ENCODE data around the gene SENP6. TPM values are rescaled to one million over a fixed set of nuclear protein-coding genes. Genes with fewer than 3 reads are reported as not detected.

Gene SENP6
- total RNA-seq, 1 experiment from 2014 or later: 90.9 TPM

DNA sequence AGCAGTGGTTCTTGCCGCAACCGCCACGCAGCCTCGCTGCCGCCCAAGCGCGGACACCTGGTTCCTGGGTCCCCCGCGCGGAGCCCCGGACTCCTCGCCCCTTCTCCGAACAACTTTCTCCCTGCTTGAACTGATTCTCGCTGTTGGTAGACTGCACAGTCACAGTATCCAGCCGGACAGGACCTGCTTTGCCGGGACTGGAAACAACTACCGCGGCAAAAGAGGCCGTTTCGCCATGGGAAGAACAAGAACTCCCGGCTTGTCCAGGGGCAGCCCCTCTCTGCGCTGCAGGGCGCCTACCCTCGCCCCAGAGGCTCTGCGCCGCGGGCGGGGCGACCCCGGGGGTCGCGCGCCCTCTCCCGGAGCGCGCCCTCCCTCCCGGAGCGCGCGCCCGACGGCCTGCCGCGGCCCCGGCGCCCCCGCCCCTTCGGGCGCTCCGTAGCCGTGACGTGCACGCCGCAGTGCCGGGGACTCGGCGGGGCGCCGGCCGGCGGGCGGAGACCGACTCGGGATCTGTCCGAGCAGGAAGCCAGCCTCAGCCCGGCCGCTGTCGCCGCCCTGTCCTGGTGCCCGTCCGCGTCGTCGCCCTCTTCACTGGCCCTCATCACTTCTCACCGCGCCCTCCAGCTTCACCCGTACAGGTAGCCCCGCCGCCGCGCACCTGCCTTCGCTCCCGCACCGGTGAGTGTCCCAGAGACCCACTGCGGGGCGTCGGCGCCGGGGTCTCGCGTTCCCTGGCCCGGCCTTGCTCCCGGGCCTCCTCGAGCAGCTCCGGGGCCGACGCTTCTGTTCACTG lies 147.3 kb downstream of the SENP6 start, which contains the start of gene MYO6 (continued):
- TF ChIP-seq, protein P1, sequence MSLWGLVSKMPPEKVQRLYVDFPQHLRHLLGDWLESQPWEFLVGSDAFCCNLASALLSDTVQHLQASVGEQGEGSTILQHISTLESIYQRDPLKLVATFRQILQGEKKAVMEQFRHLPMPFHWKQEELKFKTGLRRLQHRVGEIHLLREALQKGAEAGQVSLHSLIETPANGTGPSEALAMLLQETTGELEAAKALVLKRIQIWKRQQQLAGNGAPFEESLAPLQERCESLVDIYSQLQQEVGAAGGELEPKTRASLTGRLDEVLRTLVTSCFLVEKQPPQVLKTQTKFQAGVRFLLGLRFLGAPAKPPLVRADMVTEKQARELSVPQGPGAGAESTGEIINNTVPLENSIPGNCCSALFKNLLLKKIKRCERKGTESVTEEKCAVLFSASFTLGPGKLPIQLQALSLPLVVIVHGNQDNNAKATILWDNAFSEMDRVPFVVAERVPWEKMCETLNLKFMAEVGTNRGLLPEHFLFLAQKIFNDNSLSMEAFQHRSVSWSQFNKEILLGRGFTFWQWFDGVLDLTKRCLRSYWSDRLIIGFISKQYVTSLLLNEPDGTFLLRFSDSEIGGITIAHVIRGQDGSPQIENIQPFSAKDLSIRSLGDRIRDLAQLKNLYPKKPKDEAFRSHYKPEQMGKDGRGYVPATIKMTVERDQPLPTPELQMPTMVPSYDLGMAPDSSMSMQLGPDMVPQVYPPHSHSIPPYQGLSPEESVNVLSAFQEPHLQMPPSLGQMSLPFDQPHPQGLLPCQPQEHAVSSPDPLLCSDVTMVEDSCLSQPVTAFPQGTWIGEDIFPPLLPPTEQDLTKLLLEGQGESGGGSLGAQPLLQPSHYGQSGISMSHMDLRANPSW (CRISPR knock-in tag; conservative IDR thresholded peaks at IDR 0.05; ENCODE audit: low read depth): no peak
- TF ChIP-seq ATF1 (CRISPR knock-in tag; IDR thresholded peaks at IDR 0.05) (no peak), CREM (CRISPR knock-in tag; IDR thresholded peaks at IDR 0.05) (no peak; the same call in 1 of the 2 replicates), ZSCAN18 (CRISPR knock-in tag; IDR thresholded peaks at IDR 0.05) (no peak), ZNF232 (CRISPR knock-in tag; IDR thresholded peaks at IDR 0.05) (no peak), AR (CRISPR knock-in tag; IDR thresholded peaks at IDR 0.05) (no peak), EMX1 (CRISPR knock-in tag; IDR thresholded peaks at IDR 0.05) (no peak), MLX (CRISPR knock-in tag; IDR thresholded peaks at IDR 0.05) (no peak), ZNF138 (CRISPR knock-in tag; conservative IDR thresholded peaks at IDR 0.05) (no peak), GTF2I (CRISPR knock-in tag; conservative IDR thresholded peaks at IDR 0.05) (no peak), MXD4 (CRISPR knock-in tag; IDR thresholded peaks at IDR 0.05; ENCODE audit: borderline replicate concordance) (no peak), CREB1 (CRISPR knock-in tag; IDR thresholded peaks at IDR 0.05) (0 out of 2 replicates have a peak, but pooled peaks have one; percentile 36), ZNF317 (CRISPR knock-in tag; IDR thresholded peaks at IDR 0.05; ENCODE audit: borderline replicate concordance, low read depth) (no peak), NFYB (CRISPR knock-in tag; conservative IDR thresholded peaks at IDR 0.05; ENCODE audit: low read depth) (0 out of 2 replicates have a peak, but pooled peaks have one; percentile 30), RORB (CRISPR knock-in tag; IDR thresholded peaks at IDR 0.05) (no peak), ZNF396 (CRISPR knock-in tag; IDR thresholded peaks at IDR 0.05; ENCODE audit: borderline replicate concordance) (no peak), TEAD4 (CRISPR knock-in tag; IDR thresholded peaks at IDR 0.05) (no peak), MAX (CRISPR knock-in tag; IDR thresholded peaks at IDR 0.05) (0 out of 2 replicates have a peak, but pooled peaks have one; percentile 27), SMAD4 (CRISPR knock-in tag; IDR thresholded peaks at IDR 0.05) (no peak), NFATC4 (CRISPR knock-in tag; IDR thresholded peaks at IDR 0.05) (no peak)
- TF ChIP-seq, protein P2, sequence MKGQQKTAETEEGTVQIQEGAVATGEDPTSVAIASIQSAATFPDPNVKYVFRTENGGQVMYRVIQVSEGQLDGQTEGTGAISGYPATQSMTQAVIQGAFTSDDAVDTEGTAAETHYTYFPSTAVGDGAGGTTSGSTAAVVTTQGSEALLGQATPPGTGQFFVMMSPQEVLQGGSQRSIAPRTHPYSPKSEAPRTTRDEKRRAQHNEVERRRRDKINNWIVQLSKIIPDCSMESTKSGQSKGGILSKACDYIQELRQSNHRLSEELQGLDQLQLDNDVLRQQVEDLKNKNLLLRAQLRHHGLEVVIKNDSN (CRISPR knock-in tag; IDR thresholded peaks at IDR 0.05): no peak
- TF ChIP-seq, protein P3, sequence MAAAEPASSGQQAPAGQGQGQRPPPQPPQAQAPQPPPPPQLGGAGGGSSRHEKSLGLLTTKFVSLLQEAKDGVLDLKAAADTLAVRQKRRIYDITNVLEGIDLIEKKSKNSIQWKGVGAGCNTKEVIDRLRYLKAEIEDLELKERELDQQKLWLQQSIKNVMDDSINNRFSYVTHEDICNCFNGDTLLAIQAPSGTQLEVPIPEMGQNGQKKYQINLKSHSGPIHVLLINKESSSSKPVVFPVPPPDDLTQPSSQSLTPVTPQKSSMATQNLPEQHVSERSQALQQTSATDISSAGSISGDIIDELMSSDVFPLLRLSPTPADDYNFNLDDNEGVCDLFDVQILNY (CRISPR knock-in tag; IDR thresholded peaks at IDR 0.05): peak; percentile 45; the same call in 1 of the 2 replicates
- TF ChIP-seq, protein P4, sequence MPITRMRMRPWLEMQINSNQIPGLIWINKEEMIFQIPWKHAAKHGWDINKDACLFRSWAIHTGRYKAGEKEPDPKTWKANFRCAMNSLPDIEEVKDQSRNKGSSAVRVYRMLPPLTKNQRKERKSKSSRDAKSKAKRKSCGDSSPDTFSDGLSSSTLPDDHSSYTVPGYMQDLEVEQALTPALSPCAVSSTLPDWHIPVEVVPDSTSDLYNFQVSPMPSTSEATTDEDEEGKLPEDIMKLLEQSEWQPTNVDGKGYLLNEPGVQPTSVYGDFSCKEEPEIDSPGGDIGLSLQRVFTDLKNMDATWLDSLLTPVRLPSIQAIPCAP (CRISPR knock-in tag; IDR thresholded peaks at IDR 0.05): no peak
- TF ChIP-seq, protein P5, sequence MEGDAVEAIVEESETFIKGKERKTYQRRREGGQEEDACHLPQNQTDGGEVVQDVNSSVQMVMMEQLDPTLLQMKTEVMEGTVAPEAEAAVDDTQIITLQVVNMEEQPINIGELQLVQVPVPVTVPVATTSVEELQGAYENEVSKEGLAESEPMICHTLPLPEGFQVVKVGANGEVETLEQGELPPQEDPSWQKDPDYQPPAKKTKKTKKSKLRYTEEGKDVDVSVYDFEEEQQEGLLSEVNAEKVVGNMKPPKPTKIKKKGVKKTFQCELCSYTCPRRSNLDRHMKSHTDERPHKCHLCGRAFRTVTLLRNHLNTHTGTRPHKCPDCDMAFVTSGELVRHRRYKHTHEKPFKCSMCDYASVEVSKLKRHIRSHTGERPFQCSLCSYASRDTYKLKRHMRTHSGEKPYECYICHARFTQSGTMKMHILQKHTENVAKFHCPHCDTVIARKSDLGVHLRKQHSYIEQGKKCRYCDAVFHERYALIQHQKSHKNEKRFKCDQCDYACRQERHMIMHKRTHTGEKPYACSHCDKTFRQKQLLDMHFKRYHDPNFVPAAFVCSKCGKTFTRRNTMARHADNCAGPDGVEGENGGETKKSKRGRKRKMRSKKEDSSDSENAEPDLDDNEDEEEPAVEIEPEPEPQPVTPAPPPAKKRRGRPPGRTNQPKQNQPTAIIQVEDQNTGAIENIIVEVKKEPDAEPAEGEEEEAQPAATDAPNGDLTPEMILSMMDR (IDR thresholded peaks at IDR 0.05): no peak
- TF ChIP-seq, protein P6, sequence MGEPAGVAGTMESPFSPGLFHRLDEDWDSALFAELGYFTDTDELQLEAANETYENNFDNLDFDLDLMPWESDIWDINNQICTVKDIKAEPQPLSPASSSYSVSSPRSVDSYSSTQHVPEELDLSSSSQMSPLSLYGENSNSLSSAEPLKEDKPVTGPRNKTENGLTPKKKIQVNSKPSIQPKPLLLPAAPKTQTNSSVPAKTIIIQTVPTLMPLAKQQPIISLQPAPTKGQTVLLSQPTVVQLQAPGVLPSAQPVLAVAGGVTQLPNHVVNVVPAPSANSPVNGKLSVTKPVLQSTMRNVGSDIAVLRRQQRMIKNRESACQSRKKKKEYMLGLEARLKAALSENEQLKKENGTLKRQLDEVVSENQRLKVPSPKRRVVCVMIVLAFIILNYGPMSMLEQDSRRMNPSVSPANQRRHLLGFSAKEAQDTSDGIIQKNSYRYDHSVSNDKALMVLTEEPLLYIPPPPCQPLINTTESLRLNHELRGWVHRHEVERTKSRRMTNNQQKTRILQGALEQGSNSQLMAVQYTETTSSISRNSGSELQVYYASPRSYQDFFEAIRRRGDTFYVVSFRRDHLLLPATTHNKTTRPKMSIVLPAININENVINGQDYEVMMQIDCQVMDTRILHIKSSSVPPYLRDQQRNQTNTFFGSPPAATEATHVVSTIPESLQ (CRISPR knock-in tag; IDR thresholded peaks at IDR 0.05): no peak

Measured in WTC11 (cell line).